ENCODE data around the gene NKX2-8. TPM values are rescaled to one million over a fixed set of nuclear protein-coding genes. Genes with fewer than 3 reads are reported as not detected.

NKX2-8 gene
- total and polyA plus RNA-seq, 2 donors (not counting 1 experiment from before 2014, with no cell fraction given), result not detected

GRCh38 chr14:36582874-36583241, 444 bp upstream of the NKX2-8 start:
- Histone ChIP-seq H3K27me3 (ENCODE audit: control insufficient read depth, insufficient read depth, low read length) (peaks cover 48% of the 10 kb centered on the region), H3K36me3 (ENCODE audit: control insufficient read depth, insufficient read depth, low read length) (no peaks in the 10 kb centered on the region), H3K9ac (ENCODE audit: insufficient read depth, low read length) (no peak overlapping the region), H4K20me1 (ENCODE audit: control insufficient read depth, extremely low read depth, insufficient read depth, low read length) (no peaks in the 10 kb centered on the region), H3K4me2 (ENCODE audit: extremely low read depth, insufficient read depth, low read length) (no peak overlapping the region), H3K79me2 (ENCODE audit: control insufficient read depth, insufficient read depth, low read length) (no peaks in the 10 kb centered on the region), H3K27ac (ENCODE audit: insufficient read depth, low read length) (no peak overlapping the region), H2AFZ (ENCODE audit: low read length) (no peak overlapping the region), H3K4me3 (replicated peaks in 1 of 4; ENCODE audit: control extremely low read depth in 1 of 4, insufficient read depth in 1 of 4, low read depth in 3 of 4, low read length in 4 of 4) (no peak overlapping the region), H3K4me1 (ENCODE audit: control insufficient read depth, extremely low read depth, insufficient read depth, low read length) (peaks cover 4% of the 10 kb centered on the region), H3K9me3 (ENCODE audit: control insufficient read depth, insufficient read depth, low read depth, low read length) (no peaks in the 10 kb centered on the region)
- TF ChIP-seq EZH2 (IDR thresholded peaks at IDR 0.05; ENCODE audit: low read length, missing control alignments) (no peak), CTCF (conservative IDR thresholded peaks at IDR 0.05 in 1 of 2, IDR thresholded peaks at IDR 0.05 in 1 of 2; ENCODE audit: low read depth in 1 of 2, low read length in 2 of 2) (no peak)
- no peak for DNase-seq (ENCODE audit: low read depth in 2 of 2)

- Histone ChIP-seq H3K79me2 (ENCODE audit: control insufficient read depth, insufficient read depth, low read length) (no peaks in the 10 kb centered on the region), H3K4me2 (ENCODE audit: extremely low read depth, insufficient read depth, low read length) (peak overlapping the region; percentile 78), H3K4me1 (ENCODE audit: control insufficient read depth, extremely low read depth, insufficient read depth, low read length) (peaks cover 4% of the 10 kb centered on the region), H3K9me3 (ENCODE audit: control insufficient read depth, insufficient read depth, low read depth, low read length) (no peaks in the 10 kb centered on the region), H4K20me1 (ENCODE audit: control insufficient read depth, extremely low read depth, insufficient read depth, low read length) (no peaks in the 10 kb centered on the region), H3K36me3 (ENCODE audit: control insufficient read depth, insufficient read depth, low read length) (no peaks in the 10 kb centered on the region), H2AFZ (ENCODE audit: low read length) (peak overlapping the region; percentile 55), H3K4me3 (replicated peaks in 1 of 4; ENCODE audit: control extremely low read depth in 1 of 4, insufficient read depth in 1 of 4, low read depth in 3 of 4, low read length in 4 of 4) (peak overlapping the region; percentile 32 to 48 (median 40)), H3K9ac (ENCODE audit: insufficient read depth, low read length) (peak overlapping the region; percentile 2), H3K27me3 (ENCODE audit: control insufficient read depth, insufficient read depth, low read length) (peaks cover 49% of the 10 kb centered on the region), H3K27ac (ENCODE audit: insufficient read depth, low read length) (no peak overlapping the region)
- DNase-seq (ENCODE audit: low read depth in 2 of 2), result peak; percentile 15 to 52
- TF ChIP-seq EZH2 (IDR thresholded peaks at IDR 0.05; ENCODE audit: low read length, missing control alignments) (peak; percentile 84), CTCF (conservative IDR thresholded peaks at IDR 0.05 in 1 of 2, IDR thresholded peaks at IDR 0.05 in 1 of 2; ENCODE audit: low read depth in 1 of 2, low read length in 2 of 2) (no peak)
Observed at GRCh38 chr14:36580856-36581831, 1.3 kb downstream of the NKX2-8 start.

- Histone ChIP-seq H3K4me1 (ENCODE audit: control insufficient read depth, extremely low read depth, insufficient read depth, low read length) (peaks cover 4% of the 10 kb centered on the region), H2AFZ (ENCODE audit: low read length) (no peak overlapping the region), H3K4me2 (ENCODE audit: extremely low read depth, insufficient read depth, low read length) (peak overlapping the region; percentile 35), H3K4me3 (replicated peaks in 1 of 4; ENCODE audit: control extremely low read depth in 1 of 4, insufficient read depth in 1 of 4, low read depth in 3 of 4, low read length in 4 of 4) (no peak overlapping the region), H3K27ac (ENCODE audit: insufficient read depth, low read length) (no peak overlapping the region), H3K79me2 (ENCODE audit: control insufficient read depth, insufficient read depth, low read length) (no peaks in the 10 kb centered on the region), H4K20me1 (ENCODE audit: control insufficient read depth, extremely low read depth, insufficient read depth, low read length) (no peaks in the 10 kb centered on the region), H3K27me3 (ENCODE audit: control insufficient read depth, insufficient read depth, low read length) (peaks cover 50% of the 10 kb centered on the region), H3K9me3 (ENCODE audit: control insufficient read depth, insufficient read depth, low read depth, low read length) (no peaks in the 10 kb centered on the region), H3K36me3 (ENCODE audit: control insufficient read depth, insufficient read depth, low read length) (no peaks in the 10 kb centered on the region), H3K9ac (ENCODE audit: insufficient read depth, low read length) (no peak overlapping the region)
- peak; percentile 78 for TF ChIP-seq EZH2 (IDR thresholded peaks at IDR 0.05; ENCODE audit: low read length, missing control alignments)
- TF ChIP-seq CTCF (conservative IDR thresholded peaks at IDR 0.05 in 1 of 2, IDR thresholded peaks at IDR 0.05 in 1 of 2; ENCODE audit: low read depth in 1 of 2, low read length in 2 of 2), result no peak
- DNase-seq (ENCODE audit: low read depth in 2 of 2), result no peak
Observed at GRCh38 chr14:36580141-36580855, 2.1 kb downstream of the NKX2-8 start.

Data from fibroblast of lung (primary cell).